A549 (cell line): ENCODE results near the gene THBS2. TPM values are rescaled to one million over a fixed set of nuclear protein-coding genes. Genes with fewer than 3 reads are reported as not detected.

Experiments
- ATAC-seq, 2 experiments: fragments of 200-7000 bp in 1 of 2; fragments of >200 bp in 1 of 2; cut with Nextera tagmentation in 1 of 2; cut with Tn5 transposase in 1 of 2; 3 replicates each; pipeline versions ENCODE4 v1.8.0 to v1.9.1; 2018 to 2020; ENCODE audit warnings: mild to moderate bottlenecking in 1 of 2, moderate library complexity in 1 of 2
- CTCF ChIA-PET: fragments of 300-600 bp; sonication (Branson Sonifier 250); formaldehyde crosslinking; extraction: SDS; loops from one replicate; lab custom pipeline; 2021; ENCODE audit warnings: antibody characterized with exemption, inconsistent platforms; lab: Yijun Ruan, JAX
- POLR2A ChIA-PET: fragments of 350-600 bp; formaldehyde crosslinking; extraction: SDS; loops from one replicate; lab custom pipeline; 2021; ENCODE audit warnings: antibody characterized with exemption, inconsistent platforms; lab: Yijun Ruan, JAX
- DNase-seq, 2 experiments: peaks; one replicate each; pipeline versions ENCODE4 v3.0.0 to v3.0.0-alpha.2; 2011 to 2016; ENCODE audit warnings: low read depth in 1 of 2, low spot score in 1 of 2
- FAIRE-seq: peaks from 2 replicates; lab custom pipeline; 2011; peaks lifted over from hg19 to GRCh38; lab: Jason Lieb, UNC
- H3K27ac ChIP-seq, 2 experiments: fragments of >200 bp; sonication (Bioruptor Twin); formaldehyde crosslinking; 3 replicates each; pipeline ENCODE4 v1.5.1; 2016 to 2017
- H3K4me1 ChIP-seq: fragments of >200 bp; sonication (Bioruptor Twin); formaldehyde crosslinking; 3 replicates; pipeline ENCODE4 v1.6.1; 2016
- H3K4me2 ChIP-seq: fragments of >200 bp; sonication (Bioruptor Twin); formaldehyde crosslinking; 3 replicates; pipeline ENCODE4 v1.6.1; 2016
- H3K4me3 ChIP-seq: fragments of >200 bp; sonication (Bioruptor Twin); formaldehyde crosslinking; 3 replicates; pipeline ENCODE4 v1.5.1; 2016
- H3K9me3 ChIP-seq: fragments of >200 bp; sonication (Bioruptor Twin); formaldehyde crosslinking; 3 replicates; pipeline ENCODE4 v1.6.1; 2016
- BHLHE40 ChIP-seq: IDR thresholded peaks from 2 replicates; pipeline ENCODE4 v1.6.1; 2012; ENCODE audit warnings: low read depth, low read length, inconsistent platforms
- CEBPB ChIP-seq, 2 experiments: fragments of >200 bp in 1 of 2; sonication (Bioruptor Twin) in 1 of 2; formaldehyde crosslinking in 1 of 2; IDR thresholded peaks; 2 replicates each; pipeline ENCODE4 v1.6.1; 2012 to 2016
- CHD2 ChIP-seq: fragments of 150-350 bp; IDR thresholded peaks from 2 replicates; pipeline ENCODE4 v1.6.1; 2014; ENCODE audit warnings: low read length; ENCODE audit not compliant: partially characterized antibody
- CHD4 ChIP-seq: fragments of 200-600 bp; sonication (generic); IDR thresholded peaks from 2 replicates; pipeline ENCODE4 v1.6.1; 2016; ENCODE audit warnings: antibody characterized with exemption, mild to moderate bottlenecking, borderline replicate concordance
- EP300 ChIP-seq, 2 experiments: fragments of >200 bp; sonication (Bioruptor Twin); formaldehyde crosslinking; IDR thresholded peaks; 2 replicates in 1 of 2; 3 replicates in 1 of 2; pipeline ENCODE4 v1.6.1; 2016 to 2017
- FOSB ChIP-seq: fragments of 250-450 bp; sonication (Bioruptor Pico); IDR thresholded peaks from 2 replicates; pipeline ENCODE4 v1.5.0; 2020; ENCODE audit warnings: mild to moderate bottlenecking, moderate library complexity
- HOXB13 ChIP-seq: fragments of 250-450 bp; sonication (Bioruptor Pico); IDR thresholded peaks from 2 replicates; pipeline ENCODE4 v1.5.0; 2020; ENCODE audit warnings: low read depth, mild to moderate bottlenecking, moderate library complexity
- JUN ChIP-seq, 2 experiments: fragments of >200 bp; sonication (Bioruptor Twin); formaldehyde crosslinking; IDR thresholded peaks; 2 replicates in 1 of 2; 3 replicates in 1 of 2; pipeline ENCODE4 v1.6.1; 2016 to 2017
- JUNB ChIP-seq: fragments of >200 bp; sonication (Bioruptor Twin); formaldehyde crosslinking; IDR thresholded peaks from 2 replicates; pipeline ENCODE4 v1.6.1; 2016
- MAFK ChIP-seq: fragments of 450-650 bp; IDR thresholded peaks from 2 replicates; pipeline ENCODE4 v1.6.1; 2014; ENCODE audit not compliant: partially characterized antibody
- NFE2L2 ChIP-seq: fragments of 150-350 bp; conservative IDR thresholded peaks from 2 replicates; pipeline ENCODE4 v1.6.1; 2014; ENCODE audit warnings: low read length
- NPAS2 ChIP-seq: fragments of 250-450 bp; sonication (Bioruptor Pico); IDR thresholded peaks from 2 replicates; pipeline ENCODE4 v1.8.0; 2022; ENCODE audit warnings: mild to moderate bottlenecking, moderate library complexity, borderline replicate concordance
- RAD21 ChIP-seq, 2 experiments: fragments of >200 bp in 1 of 2; sonication (Bioruptor Twin) in 1 of 2; formaldehyde crosslinking in 1 of 2; IDR thresholded peaks in 1 of 2; conservative IDR thresholded peaks in 1 of 2; 2 replicates in 1 of 2; 3 replicates in 1 of 2; pipeline ENCODE4 v1.6.1; 2012 to 2018; ENCODE audit warnings: inconsistent platforms in 1 of 2
- TP53 ChIP-seq: fragments of 250-450 bp; sonication (Bioruptor Pico); IDR thresholded peaks from 2 replicates; pipeline ENCODE4 v1.5.0; 2021; ENCODE audit warnings: mild to moderate bottlenecking, moderate library complexity
- ZNF302 ChIP-seq: fragments of 250-450 bp; sonication (Bioruptor Pico); IDR thresholded peaks from 2 replicates; pipeline ENCODE4 v1.9.0; 2021; ENCODE audit warnings: inconsistent platforms, mild to moderate bottlenecking, moderate library complexity
- ZSCAN20 ChIP-seq: fragments of 250-450 bp; sonication (Bioruptor Pico); IDR thresholded peaks from 2 replicates; pipeline ENCODE4 v1.8.0; 2022; ENCODE audit warnings: mild to moderate bottlenecking, moderate library complexity
- WGBS: methylation state at CpG from one replicate; pipeline ENCODE4 v1.1.6; 2017; ENCODE audit errors: missing lambda C conversion rate; 5-methylcytosine and 5-hydroxymethylcytosine counted together
- polyA plus RNA-seq, 4 experiments: library from polyadenylated mRNA; depleted of rRNA in 3 of 4; stranded (reverse); fragments of >200 nt; fragmentation: RNase III in 1 of 4; extraction: RNeasy Plus Mini Kit Qiagen cat#74134 plus additional on column Dnase treatment in 1 of 4; gene quantifications; 2 replicates in 3 of 4; 3 replicates in 1 of 4; pipeline ENCODE4 v1.2.3, GENCODE V29; 2011 to 2017
- TF ChIP-seq, protein P1 (sequence below): fragments of 250-450 bp; sonication (Bioruptor Pico); IDR thresholded peaks from 2 replicates; pipeline ENCODE4 v1.5.0; 2020; ENCODE audit warnings: low read depth, mild to moderate bottlenecking, moderate library complexity
- TF ChIP-seq, protein P2 (sequence below): IDR thresholded peaks from 2 replicates; pipeline ENCODE4 v1.6.1; 2012
- TF ChIP-seq, protein P3 (sequence below): fragments of 200-600 bp; sonication (generic); IDR thresholded peaks from 2 replicates; pipeline ENCODE4 v1.6.1; 2016; ENCODE audit warnings: antibody characterized with exemption, mild to moderate bottlenecking, moderate library complexity
- TF ChIP-seq, protein P4 (sequence below): fragments of 250-450 bp; sonication (Bioruptor Pico); IDR thresholded peaks from 2 replicates; pipeline ENCODE4 v1.5.0; 2021; ENCODE audit warnings: mild to moderate bottlenecking, moderate library complexity, borderline replicate concordance
- TF ChIP-seq, protein P5 (sequence below): fragments of 450-650 bp; IDR thresholded peaks from 2 replicates; pipeline ENCODE4 v1.6.1; 2014; ENCODE audit warnings: antibody characterized with exemption

THBS2 gene
- polyA plus RNA-seq, 2 of the 4 experiments (the other 2 are of a cell fraction), result 0.01 to 0.06 TPM

- no peak for ATAC-seq
- H3K4me3 ChIP-seq, result no peak overlapping the region
- CTCF ChIA-PET, result no interaction called here
- no peaks in the 10 kb centered on the region for H3K4me1 ChIP-seq
- H3K9me3 ChIP-seq, result no peaks in the 10 kb centered on the region
- POLR2A ChIA-PET, result no interaction called here
- no peak for DNase-seq
- WGBS, result 87% methylated on average over 8 of the region's 8 CpGs
- H3K4me2 ChIP-seq, result no peak overlapping the region
- FAIRE-seq, result no peak
- no peak overlapping the region for H3K27ac ChIP-seq
- TF ChIP-seq ZNF302 (CRISPR knock-in tag) (no peak), CEBPB (IDR thresholded peaks at IDR 0.05) (no peak), EP300 (IDR thresholded peaks at IDR 0.05) (no peak), BHLHE40 (no peak), TP53 (no peak), MAFK (no peak), CHD4 (no peak), NFE2L2 (no peak), JUN (IDR thresholded peaks at IDR 0.05) (no peak)
- TF ChIP-seq, protein P1, sequence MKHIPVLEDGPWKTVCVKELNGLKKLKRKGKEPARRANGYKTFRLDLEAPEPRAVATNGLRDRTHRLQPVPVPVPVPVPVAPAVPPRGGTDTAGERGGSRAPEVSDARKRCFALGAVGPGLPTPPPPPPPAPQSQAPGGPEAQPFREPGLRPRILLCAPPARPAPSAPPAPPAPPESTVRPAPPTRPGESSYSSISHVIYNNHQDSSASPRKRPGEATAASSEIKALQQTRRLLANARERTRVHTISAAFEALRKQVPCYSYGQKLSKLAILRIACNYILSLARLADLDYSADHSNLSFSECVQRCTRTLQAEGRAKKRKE (CRISPR knock-in tag), result no peak
- TF ChIP-seq, protein P2, sequence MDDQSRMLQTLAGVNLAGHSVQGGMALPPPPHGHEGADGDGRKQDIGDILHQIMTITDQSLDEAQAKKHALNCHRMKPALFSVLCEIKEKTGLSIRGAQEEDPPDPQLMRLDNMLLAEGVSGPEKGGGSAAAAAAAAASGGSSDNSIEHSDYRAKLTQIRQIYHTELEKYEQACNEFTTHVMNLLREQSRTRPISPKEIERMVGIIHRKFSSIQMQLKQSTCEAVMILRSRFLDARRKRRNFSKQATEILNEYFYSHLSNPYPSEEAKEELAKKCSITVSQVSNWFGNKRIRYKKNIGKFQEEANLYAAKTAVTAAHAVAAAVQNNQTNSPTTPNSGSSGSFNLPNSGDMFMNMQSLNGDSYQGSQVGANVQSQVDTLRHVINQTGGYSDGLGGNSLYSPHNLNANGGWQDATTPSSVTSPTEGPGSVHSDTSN, result no peak
Observed at GRCh38 chr6:169256061-169256460, 2.4 kb upstream of the THBS2 start.

DNA sequence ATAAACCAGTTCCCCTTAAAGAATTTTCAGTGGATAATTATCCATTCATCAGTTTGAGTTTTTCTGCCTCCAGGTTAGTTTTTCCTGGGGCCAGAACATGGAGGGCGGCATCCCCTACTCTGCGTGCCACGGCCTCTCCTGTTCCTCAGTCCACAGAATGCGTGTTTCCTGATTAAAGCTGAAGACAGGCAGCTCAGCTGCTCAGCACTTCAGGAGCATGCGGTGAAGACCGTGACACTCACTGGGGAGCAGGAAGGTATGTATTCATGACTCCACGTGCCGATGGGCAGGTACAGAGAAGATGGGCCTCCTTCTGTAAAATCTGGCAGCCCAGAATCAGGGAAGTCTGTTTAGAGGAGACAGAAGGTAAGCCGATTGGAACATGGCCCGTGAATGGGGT, 2.0 kb upstream of the THBS2 start:
- ATAC-seq (no peak), DNase-seq (no peak), FAIRE-seq (no peak)
- no peak overlapping the region for H3K4me2 ChIP-seq
- TF ChIP-seq CHD2 (no peak), ZNF302 (CRISPR knock-in tag) (no peak), HOXB13 (CRISPR knock-in tag) (no peak), JUNB (no peak), NPAS2 (CRISPR knock-in tag) (no peak), JUN (IDR thresholded peaks at IDR 0.05) (no peak), ZSCAN20 (CRISPR knock-in tag) (no peak), RAD21 (conservative IDR thresholded peaks at IDR 0.05 in 1 of 2, IDR thresholded peaks at IDR 0.05 in 1 of 2) (no peak), FOSB (CRISPR knock-in tag) (no peak)
- TF ChIP-seq, protein P2, result no peak
- TF ChIP-seq, protein P1 (CRISPR knock-in tag), result no peak
- TF ChIP-seq, protein P3, sequence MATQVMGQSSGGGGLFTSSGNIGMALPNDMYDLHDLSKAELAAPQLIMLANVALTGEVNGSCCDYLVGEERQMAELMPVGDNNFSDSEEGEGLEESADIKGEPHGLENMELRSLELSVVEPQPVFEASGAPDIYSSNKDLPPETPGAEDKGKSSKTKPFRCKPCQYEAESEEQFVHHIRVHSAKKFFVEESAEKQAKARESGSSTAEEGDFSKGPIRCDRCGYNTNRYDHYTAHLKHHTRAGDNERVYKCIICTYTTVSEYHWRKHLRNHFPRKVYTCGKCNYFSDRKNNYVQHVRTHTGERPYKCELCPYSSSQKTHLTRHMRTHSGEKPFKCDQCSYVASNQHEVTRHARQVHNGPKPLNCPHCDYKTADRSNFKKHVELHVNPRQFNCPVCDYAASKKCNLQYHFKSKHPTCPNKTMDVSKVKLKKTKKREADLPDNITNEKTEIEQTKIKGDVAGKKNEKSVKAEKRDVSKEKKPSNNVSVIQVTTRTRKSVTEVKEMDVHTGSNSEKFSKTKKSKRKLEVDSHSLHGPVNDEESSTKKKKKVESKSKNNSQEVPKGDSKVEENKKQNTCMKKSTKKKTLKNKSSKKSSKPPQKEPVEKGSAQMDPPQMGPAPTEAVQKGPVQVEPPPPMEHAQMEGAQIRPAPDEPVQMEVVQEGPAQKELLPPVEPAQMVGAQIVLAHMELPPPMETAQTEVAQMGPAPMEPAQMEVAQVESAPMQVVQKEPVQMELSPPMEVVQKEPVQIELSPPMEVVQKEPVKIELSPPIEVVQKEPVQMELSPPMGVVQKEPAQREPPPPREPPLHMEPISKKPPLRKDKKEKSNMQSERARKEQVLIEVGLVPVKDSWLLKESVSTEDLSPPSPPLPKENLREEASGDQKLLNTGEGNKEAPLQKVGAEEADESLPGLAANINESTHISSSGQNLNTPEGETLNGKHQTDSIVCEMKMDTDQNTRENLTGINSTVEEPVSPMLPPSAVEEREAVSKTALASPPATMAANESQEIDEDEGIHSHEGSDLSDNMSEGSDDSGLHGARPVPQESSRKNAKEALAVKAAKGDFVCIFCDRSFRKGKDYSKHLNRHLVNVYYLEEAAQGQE, result no peak
- TF ChIP-seq, protein P4, sequence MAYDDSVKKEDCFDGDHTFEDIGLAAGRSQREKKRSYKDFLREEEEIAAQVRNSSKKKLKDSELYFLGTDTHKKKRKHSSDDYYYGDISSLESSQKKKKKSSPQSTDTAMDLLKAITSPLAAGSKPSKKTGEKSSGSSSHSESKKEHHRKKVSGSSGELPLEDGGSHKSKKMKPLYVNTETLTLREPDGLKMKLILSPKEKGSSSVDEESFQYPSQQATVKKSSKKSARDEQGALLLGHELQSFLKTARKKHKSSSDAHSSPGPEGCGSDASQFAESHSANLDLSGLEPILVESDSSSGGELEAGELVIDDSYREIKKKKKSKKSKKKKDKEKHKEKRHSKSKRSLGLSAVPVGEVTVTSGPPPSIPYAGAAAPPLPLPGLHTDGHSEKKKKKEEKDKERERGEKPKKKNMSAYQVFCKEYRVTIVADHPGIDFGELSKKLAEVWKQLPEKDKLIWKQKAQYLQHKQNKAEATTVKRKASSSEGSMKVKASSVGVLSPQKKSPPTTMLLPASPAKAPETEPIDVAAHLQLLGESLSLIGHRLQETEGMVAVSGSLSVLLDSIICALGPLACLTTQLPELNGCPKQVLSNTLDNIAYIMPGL, result no peak
- TF ChIP-seq, protein P5, sequence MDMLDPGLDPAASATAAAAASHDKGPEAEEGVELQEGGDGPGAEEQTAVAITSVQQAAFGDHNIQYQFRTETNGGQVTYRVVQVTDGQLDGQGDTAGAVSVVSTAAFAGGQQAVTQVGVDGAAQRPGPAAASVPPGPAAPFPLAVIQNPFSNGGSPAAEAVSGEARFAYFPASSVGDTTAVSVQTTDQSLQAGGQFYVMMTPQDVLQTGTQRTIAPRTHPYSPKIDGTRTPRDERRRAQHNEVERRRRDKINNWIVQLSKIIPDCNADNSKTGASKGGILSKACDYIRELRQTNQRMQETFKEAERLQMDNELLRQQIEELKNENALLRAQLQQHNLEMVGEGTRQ, result no peak
- CTCF ChIA-PET, result no interaction called here
- no peak overlapping the region for H3K27ac ChIP-seq
- no peak overlapping the region for H3K4me3 ChIP-seq
- H3K9me3 ChIP-seq, result no peaks in the 10 kb centered on the region
- no peaks in the 10 kb centered on the region for H3K4me1 ChIP-seq
- POLR2A ChIA-PET, result no interaction called here
- WGBS, result 79% methylated on average over 10 of the region's 10 CpGs
